Stimulated activated effector memory CD8-positive, alpha-beta T cell treated with anti-CD3 and anti-CD28 coated beads, Interleukin-12 subunit alpha, Interleukin-12 subunit beta, amount 100 ng/mL, for 72 hours (primary cell): ENCODE measurements around the gene AKR1E2.

Experiments
- ATAC-seq: fragments of 150-1000 bp; cut with Tn5 transposase; 2 replicates; pipeline ENCODE4 v1.10.0; 2021
- DNase-seq, 2 donors: peaks; one replicate each; pipeline ENCODE4 v3.0.0; 2021 to 2022; ENCODE audit warnings: low spot score in 2 of 2
- H3K27ac Mint-ChIP-seq: one replicate; pipeline ENCODE4 v1.8.0; 2022; ENCODE audit warnings: mild to moderate bottlenecking, mixed read lengths
- H3K36me3 Mint-ChIP-seq: one replicate; pipeline ENCODE4 v1.8.0; 2022; ENCODE audit warnings: mild to moderate bottlenecking, mixed read lengths
- H3K4me1 Mint-ChIP-seq: one replicate; pipeline ENCODE4 v1.8.0; 2022; ENCODE audit warnings: mixed read lengths
- H3K4me3 Mint-ChIP-seq: one replicate; pipeline ENCODE4 v1.8.0; 2022; ENCODE audit warnings: mild to moderate bottlenecking, mixed read lengths
- H3K9me3 Mint-ChIP-seq: one replicate; pipeline ENCODE4 v1.8.0; 2022; ENCODE audit warnings: mixed read lengths

The AKR1E2 gene

DNA sequence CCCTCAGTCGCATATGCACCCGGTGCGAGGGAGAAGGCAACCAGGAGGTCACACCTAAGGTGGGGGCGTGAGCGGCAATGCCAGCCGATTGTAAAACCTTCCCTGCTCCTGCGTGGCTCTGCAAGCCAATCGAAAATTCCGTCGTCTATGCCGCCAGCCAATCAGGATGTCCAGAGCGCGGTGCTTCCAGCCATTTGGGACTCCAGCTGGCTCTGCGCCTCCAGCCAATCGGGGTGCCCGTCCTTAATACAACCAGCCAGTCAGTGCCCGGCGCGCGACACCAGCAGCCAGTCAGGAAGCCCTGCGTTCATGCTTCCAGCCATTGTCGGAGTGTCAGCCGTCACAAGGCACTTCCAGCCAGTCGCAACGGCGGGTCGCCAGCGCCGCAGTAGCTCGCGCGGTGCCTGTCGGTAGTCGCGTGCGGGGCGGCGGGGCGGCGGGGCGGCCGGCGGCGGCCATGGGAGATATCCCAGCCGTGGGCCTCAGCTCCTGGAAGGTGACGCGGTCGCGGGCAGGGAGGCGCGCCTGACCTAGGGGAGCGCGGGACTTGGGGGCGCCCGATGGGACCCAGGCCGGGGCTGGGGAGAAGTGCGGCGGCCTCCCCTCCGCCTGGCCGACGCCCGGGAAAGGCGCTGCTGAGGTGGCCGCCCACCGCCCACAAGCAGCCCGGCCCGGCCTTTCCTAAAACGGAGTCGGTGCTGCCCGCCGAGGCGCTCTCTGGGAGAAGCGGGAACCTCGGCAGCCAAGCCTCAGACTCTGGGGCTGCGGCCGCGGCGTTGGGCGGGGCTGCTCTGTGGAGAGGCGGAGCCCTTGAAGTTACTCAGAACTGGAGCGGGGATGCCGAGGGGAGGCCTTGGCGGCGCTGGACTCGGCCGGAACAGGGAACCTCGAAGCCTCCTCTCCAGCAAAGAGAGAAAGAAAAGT lies at the start of gene AKR1E2:
TSS of gene AKR1E2 (plus strand) at position 340 of the 924 bp plus-strand sequence. CDS start at position 458, 118 bp downstream.
- DNase-seq (peak; percentile 31 to 59), ATAC-seq (peak; percentile 89)
- Mint-ChIP-seq H3K27ac (no peak within 1 kb of the TSS), H3K36me3 (no peaks in the 10 kb centered on the region), H3K4me3 (peak within 1 kb of the TSS; percentile 58), H3K9me3 (no peaks in the 10 kb centered on the region), H3K4me1 (no peaks in the 10 kb centered on the region)

DNA sequence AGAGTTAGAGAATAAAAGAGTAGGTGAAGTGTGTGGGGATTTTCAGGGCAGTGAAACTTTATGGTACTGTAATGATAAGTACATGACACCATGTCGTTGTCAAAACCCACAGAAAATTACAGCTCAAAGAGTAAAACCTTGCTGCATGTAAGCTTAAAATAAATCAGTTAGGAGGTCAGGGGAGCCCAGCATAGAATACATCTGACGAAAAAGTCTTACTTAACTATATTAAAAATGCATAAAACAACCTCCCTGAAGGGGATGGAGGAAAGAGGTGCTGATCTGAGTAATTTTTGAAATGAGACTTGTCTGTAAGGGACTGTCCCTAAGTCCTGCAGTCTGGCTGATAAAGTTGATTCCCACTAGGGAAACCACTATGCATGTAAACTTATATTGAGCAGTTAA lies 49.8 kb upstream of the AKR1E2 start:
- Mint-ChIP-seq H3K4me3 (no peak overlapping the region), H3K9me3 (no peaks in the 10 kb centered on the region), H3K4me1 (peaks cover 8% of the 10 kb centered on the region), H3K36me3 (no peaks in the 10 kb centered on the region), H3K27ac (no peak overlapping the region)
- ATAC-seq (peak; percentile 86), DNase-seq (no peak)

DNA sequence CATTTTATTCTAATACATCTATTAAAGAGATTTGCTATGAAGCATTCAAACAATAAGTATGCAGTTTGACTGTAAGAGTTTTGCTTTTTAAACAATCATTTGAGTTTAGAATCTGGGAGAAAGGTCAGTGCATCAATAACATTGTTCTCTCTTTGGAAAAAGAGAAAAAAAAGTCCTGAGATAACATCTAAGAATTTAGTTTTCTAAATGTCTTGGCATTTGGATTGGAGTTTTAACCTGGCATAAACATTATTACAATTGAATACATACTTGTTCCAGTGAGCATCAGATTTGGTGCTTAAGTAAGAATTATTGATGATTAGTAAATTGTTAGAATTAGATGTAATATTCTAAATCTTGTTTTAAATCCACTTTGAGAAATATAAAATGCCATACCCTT lies 47.2 kb upstream of the AKR1E2 start:
- ATAC-seq (no peak), DNase-seq (no peak)
- Mint-ChIP-seq H3K36me3 (no peaks in the 10 kb centered on the region), H3K4me3 (no peak overlapping the region), H3K27ac (no peak overlapping the region), H3K4me1 (peaks cover 8% of the 10 kb centered on the region), H3K9me3 (no peaks in the 10 kb centered on the region)

DNA sequence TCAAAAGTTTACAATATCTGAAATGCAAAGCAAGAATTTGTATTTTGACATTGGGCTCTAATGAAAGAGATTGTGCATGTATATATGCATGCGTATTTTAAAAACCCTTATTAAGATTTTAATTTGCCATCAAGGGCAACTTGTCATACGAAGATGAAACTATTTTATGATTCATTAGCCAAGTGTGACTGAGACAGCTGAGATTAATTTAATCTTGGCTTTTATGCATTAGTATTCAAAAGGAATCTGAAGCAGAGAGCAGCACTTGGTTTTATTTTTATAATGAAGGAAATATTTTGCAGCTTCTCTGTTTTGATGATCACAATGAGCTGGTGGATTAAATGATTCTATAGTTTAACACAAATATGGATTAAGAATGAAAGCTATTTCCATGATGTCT lies 45.9 kb upstream of the AKR1E2 start:
- ATAC-seq = no peak
- no peaks in the 10 kb centered on the region for H3K36me3 Mint-ChIP-seq
- no peak overlapping the region for H3K27ac Mint-ChIP-seq

DNA sequence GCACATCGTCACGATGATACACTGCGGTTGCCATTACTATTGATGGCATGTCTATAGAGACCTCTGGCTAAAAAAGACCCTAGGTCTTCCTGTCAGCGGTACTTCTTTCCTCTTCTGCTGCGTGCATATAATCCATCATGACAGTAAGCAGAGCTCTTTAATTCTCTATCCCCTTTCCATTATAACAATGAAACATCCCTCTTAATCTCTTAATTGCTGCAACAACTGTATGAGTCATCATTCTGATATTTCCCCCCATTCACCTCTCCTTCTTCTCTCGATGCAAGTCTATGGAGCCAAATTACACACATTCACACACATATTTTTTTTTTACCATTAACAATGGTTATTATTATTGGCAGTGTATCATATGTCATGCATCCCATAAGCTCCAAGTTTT lies 45.2 kb upstream of the AKR1E2 start:
- no peak for ATAC-seq
- no peak overlapping the region for H3K27ac Mint-ChIP-seq
- no peaks in the 10 kb centered on the region for H3K9me3 Mint-ChIP-seq
- no peak overlapping the region for H3K4me3 Mint-ChIP-seq
- no peak for DNase-seq
- peaks cover 7% of the 10 kb centered on the region for H3K4me1 Mint-ChIP-seq
- H3K36me3 Mint-ChIP-seq = no peaks in the 10 kb centered on the region

More for the DNA sequence above, 45.9 kb upstream of the AKR1E2 start:
- H3K9me3 Mint-ChIP-seq = no peaks in the 10 kb centered on the region
- H3K4me1 Mint-ChIP-seq = peaks cover 8% of the 10 kb centered on the region
- DNase-seq = no peak
- H3K4me3 Mint-ChIP-seq = no peak overlapping the region

DNA sequence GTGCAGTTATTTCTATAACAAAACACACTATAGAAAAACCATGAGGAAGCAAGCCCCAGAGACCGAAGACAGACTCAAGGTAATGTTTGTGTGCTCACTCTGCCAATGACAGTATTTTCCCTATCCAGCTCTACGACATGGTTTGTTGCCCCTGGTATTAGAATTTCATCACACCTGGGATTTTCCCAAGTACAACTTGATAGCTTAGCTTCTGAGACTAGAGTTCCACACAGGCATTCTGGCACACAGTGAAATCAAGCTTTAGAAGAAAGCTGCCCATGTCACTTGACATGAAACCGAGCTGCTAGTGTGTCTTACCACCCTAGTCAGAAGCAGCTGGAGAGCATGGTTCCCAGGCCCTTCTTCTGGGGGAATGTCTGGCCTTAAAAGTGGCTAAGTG lies 44.1 kb upstream of the AKR1E2 start:
- no peak for ATAC-seq
- Mint-ChIP-seq H3K4me1 (no peaks in the 10 kb centered on the region), H3K27ac (no peak overlapping the region), H3K4me3 (no peak overlapping the region), H3K36me3 (no peaks in the 10 kb centered on the region), H3K9me3 (no peaks in the 10 kb centered on the region)
- DNase-seq = no peak

DNA sequence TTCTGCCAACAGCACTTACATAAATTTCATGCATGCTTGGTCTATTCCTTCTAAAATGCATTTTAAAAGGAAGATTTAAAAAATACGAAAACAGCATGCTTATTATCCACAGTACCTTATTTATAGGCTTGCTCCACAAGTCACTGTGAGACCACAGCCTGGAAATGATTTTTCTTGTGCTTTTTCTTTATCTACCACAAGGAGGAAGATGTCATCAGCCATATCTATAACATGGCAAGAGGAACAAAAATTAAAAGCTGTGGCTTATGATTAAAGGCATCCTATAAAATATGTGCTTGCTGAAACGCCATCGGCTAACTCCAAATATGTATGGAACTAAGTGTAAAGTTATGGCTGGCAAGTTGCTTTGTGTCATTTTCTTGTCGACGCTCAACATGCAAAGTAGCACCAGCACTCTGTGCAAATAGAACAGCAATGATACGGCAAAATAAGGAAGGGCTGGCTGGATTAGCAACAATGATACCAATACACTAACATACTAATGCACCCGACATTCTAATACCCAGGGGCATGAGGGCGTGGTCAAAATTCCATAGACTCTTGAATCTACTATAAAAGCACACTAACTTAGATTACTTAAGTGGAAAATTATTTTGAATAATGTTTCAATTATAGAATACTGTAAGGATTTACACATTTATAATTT lies 41.2 kb upstream of the AKR1E2 start:
- Mint-ChIP-seq H3K4me1 (no peaks in the 10 kb centered on the region), H3K4me3 (no peak overlapping the region), H3K27ac (no peak overlapping the region), H3K36me3 (no peaks in the 10 kb centered on the region), H3K9me3 (no peaks in the 10 kb centered on the region)
- ATAC-seq (no peak), DNase-seq (no peak)

DNA sequence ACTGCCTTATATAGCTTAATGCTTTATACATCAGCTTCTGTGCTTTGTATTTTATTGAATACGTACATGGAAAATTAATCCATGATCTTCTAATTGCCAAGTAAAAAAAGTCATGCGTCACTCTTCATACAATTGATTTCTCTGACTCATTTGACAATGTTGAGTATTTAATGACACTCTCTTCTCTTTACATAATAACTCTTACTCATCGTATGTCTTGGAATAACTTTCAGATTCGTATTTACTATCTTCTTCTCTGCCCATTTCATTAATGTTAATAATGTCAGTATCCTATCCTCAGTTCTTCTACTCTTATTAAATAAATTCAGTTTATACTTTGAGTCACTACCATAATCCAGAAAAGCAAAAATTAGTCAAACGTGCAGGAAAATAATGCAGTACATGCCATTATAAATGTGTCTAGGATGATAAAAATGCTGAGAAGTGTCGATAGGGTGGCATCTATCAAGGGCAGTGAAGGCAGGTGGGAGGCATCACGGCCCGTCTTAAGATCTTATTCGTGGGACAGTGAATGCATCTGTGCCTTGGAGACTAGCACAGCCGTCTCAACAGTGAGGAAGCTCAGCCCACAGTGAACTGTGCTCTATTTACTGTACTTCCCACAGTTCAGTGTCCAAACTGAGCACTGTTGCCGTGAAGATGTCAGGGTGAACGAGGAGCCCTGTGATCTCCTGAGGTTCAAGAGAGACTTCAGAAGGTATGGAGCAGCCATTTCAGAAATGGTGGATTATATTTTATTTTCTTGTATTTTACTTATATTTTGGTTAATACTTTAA lies 39.8 kb upstream of the AKR1E2 start:
- Mint-ChIP-seq H3K4me3 (no peak overlapping the region), H3K4me1 (no peaks in the 10 kb centered on the region), H3K36me3 (no peaks in the 10 kb centered on the region), H3K27ac (no peak overlapping the region), H3K9me3 (no peaks in the 10 kb centered on the region)
- DNase-seq (no peak), ATAC-seq (no peak)

DNA sequence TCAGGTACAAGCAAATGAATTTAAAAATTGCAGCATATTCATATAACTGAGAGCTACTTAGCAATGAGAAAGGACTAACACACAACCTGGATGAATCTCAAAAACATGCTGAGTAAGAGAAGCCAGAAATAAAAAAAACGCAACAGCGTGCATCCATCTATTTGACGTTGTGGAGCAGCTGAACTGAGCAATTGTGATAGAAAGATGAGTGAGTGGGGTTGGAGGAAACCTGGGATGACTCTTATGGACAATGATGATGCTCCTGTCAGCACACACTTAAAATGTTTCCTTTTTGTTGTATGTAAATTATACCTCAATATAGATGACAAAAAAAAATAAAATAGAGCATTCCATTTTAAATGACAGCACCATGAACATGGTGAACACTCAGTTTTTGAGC lies 36.0 kb upstream of the AKR1E2 start:
- H3K9me3 Mint-ChIP-seq = no peaks in the 10 kb centered on the region
- no peak overlapping the region for H3K4me3 Mint-ChIP-seq
- DNase-seq (no peak), ATAC-seq (no peak)
- H3K36me3 Mint-ChIP-seq = no peaks in the 10 kb centered on the region
- no peaks in the 10 kb centered on the region for H3K4me1 Mint-ChIP-seq
- no peak overlapping the region for H3K27ac Mint-ChIP-seq

DNA sequence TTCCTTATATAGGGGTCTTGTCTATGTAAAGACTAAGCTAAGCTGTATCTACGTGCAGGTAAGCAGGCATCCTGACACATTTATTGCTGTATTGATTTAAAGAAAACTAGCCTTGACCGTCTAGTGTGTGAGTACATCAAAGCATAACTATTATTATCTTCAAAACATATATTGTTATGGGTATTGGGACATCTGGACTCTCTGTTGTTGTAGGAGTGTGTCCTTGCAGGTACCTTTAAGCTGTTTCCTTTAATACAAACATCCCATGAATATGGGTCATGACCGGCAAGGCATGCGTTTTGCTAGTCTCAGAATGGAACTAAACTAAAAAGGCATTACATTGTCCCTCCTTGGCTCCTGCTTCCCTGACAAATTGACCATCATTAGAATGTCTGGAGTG lies 35.1 kb upstream of the AKR1E2 start:
- no peak for DNase-seq
- Mint-ChIP-seq H3K4me1 (no peaks in the 10 kb centered on the region), H3K4me3 (no peak overlapping the region), H3K27ac (no peak overlapping the region), H3K9me3 (no peaks in the 10 kb centered on the region), H3K36me3 (no peaks in the 10 kb centered on the region)
- no peak for ATAC-seq

DNA sequence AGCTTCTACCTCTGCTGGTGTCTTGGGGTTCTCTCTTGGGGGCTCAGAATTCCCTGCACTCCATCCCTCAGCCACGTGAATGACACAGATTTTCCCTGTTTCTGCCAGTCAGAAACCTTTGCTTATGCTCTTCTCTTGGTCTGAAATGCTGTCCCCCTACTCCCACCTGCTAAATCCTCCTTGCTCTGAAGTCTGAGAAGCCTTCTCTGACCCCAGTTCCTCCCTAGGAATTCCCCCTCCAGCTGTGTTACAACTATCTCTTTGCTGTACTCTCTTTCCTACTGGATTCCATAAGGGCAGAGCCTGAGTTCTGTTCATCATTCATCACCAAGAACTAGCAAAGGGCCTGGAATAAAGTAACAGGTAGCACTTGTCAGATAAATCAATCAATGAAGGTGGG lies 33.6 kb upstream of the AKR1E2 start:
- no peaks in the 10 kb centered on the region for H3K9me3 Mint-ChIP-seq
- H3K27ac Mint-ChIP-seq = no peak overlapping the region
- DNase-seq (no peak), ATAC-seq (no peak)
- H3K4me3 Mint-ChIP-seq = no peak overlapping the region
- H3K4me1 Mint-ChIP-seq = no peaks in the 10 kb centered on the region
- no peaks in the 10 kb centered on the region for H3K36me3 Mint-ChIP-seq

DNA sequence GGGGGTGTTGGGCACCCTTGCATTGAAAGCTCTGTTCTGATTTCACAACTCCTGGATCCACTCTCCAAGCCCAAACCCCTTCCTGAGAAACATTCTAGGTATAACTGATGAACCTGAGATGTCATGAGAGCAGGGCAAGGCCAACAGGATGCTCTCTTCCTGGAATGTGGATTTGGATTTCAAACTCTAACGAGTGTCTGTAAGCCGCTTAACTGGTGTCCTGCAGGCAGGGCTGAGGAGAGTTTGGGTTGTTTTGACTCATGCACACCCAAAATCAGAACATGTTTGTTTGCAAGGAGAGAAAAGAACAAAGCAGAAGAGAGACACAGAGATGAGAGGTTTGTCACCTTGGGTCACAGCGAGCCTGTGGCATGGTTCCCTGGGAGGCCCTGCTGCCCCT lies 24.6 kb upstream of the AKR1E2 start:
- DNase-seq = no peak
- Mint-ChIP-seq H3K4me1 (no peaks in the 10 kb centered on the region), H3K36me3 (no peaks in the 10 kb centered on the region), H3K9me3 (no peaks in the 10 kb centered on the region), H3K27ac (no peak overlapping the region), H3K4me3 (no peak overlapping the region)
- ATAC-seq = no peak

DNA sequence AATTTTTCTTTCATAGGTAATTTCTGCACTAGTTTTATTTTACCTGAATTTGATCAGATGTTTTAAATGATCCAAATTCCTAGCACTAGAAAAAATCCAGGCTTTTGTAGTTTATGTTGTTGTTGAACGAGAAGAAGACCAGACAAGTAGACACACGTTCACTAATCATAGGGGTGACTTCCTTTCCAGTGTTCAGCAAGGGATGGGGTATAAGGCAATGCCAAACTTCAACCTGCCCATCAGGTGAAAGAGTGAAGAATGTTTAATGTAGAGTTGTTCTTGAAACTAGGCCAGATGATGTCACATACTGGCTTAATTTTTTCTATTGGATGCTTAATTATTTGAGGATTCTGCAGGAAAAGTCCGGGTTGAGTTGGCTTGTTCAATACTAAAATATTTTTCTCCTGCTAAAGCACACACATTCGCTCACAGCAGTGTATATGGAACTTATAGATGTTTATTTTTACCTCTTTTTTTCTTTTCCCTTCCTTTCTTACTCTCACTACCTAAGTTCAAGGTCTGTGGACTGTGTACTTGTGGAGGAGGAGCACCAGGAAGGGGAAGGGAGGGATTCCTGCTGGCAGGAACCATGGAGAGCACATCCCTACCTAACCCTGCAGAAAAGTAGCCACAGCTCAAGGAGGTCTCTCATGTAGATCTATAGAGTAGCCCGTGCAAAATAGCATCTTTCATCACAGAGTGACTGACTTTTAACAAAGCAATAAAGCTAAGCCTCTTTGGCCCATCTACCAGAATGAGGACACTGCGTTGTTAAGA lies 23.1 kb upstream of the AKR1E2 start:
- Mint-ChIP-seq H3K4me3 (no peak overlapping the region), H3K9me3 (no peaks in the 10 kb centered on the region), H3K27ac (no peak overlapping the region), H3K36me3 (no peaks in the 10 kb centered on the region), H3K4me1 (no peaks in the 10 kb centered on the region)
- ATAC-seq (no peak), DNase-seq (no peak)

DNA sequence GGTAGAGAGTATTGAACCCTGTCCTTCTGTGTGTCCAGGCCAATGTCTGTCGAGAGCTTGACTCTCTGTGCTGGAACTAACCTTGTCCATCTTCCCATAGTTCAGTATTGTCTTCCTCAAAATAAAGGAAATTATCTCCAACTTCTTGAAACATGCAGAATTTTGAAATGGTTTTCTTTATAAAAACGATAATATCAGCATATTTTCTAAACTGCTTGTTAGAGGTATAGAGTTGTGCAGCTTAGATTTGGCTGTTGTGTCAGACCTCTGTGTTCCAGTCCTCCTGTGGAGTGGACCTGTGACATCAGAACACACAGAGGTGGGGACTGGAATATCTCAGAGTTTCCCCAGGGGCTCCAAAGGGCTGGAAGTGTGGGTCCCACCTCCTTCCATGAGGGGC lies 22.2 kb upstream of the AKR1E2 start:
- H3K27ac Mint-ChIP-seq = no peak overlapping the region
- no peaks in the 10 kb centered on the region for H3K4me1 Mint-ChIP-seq
- DNase-seq = no peak
- H3K36me3 Mint-ChIP-seq = no peaks in the 10 kb centered on the region
- no peaks in the 10 kb centered on the region for H3K9me3 Mint-ChIP-seq
- H3K4me3 Mint-ChIP-seq = no peak overlapping the region
- no peak for ATAC-seq

DNA sequence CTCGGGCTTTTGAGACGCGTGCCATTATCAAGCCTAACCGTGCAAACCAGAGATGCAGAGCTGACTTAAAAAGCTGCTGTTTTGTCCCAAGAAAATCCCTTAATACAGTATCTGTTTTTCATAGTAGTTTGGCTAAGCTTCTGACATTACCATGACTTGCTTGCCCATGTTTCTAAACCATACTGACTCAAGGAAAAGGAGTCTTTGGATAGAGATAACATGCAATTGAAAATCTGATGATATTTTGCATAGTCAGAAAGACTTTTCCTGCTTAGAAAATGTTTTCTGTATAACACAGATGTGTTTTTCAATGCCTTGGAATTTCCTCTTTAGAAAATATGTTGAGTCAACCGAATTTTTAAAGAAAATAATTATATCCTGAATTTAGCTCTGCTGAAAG lies 21.5 kb upstream of the AKR1E2 start:
- Mint-ChIP-seq H3K36me3 (no peaks in the 10 kb centered on the region), H3K27ac (no peak overlapping the region), H3K4me1 (no peaks in the 10 kb centered on the region), H3K9me3 (no peaks in the 10 kb centered on the region), H3K4me3 (no peak overlapping the region)
- no peak for ATAC-seq
- no peak for DNase-seq
